AML-193 (cell line): ENCODE results near the gene ADK.
A peak's percentile ranks its signal among the peaks of the same experiment; 100 is the strongest.

Experiments used
- DNase-seq, 2 experiments: peaks; one replicate each; lab custom pipeline; 2025; lab: John Stamatoyannopoulos, UW

The ADK gene

GRCh38 chr10:74674927-74675326 is 523.9 kb downstream of the ADK start:
- no peak for DNase-seq

GRCh38 chr10:74675484-74675883 is 524.5 kb downstream of the ADK start:
- no peak for DNase-seq

- DNase-seq: no peak
Observed at GRCh38 chr10:74677951-74678350, 526.9 kb downstream of the ADK start.

GRCh38 chr10:74681917-74682627 is 531.1 kb downstream of the ADK start:
- DNase-seq: no peak

- no peak for DNase-seq
Observed at GRCh38 chr10:74683067-74683466, 532.0 kb downstream of the ADK start.

GRCh38 chr10:74683621-74684364 is 532.8 kb downstream of the ADK start:
- DNase-seq: no peak

- DNase-seq: no peak
Observed at GRCh38 chr10:74684462-74684861, 533.4 kb downstream of the ADK start.

- no peak for DNase-seq
Observed at GRCh38 chr10:74685564-74685963, 534.5 kb downstream of the ADK start.

- DNase-seq: no peak
Observed at GRCh38 chr10:74690393-74690792, 539.4 kb downstream of the ADK start.

GRCh38 chr10:74691164-74691563 is 540.1 kb downstream of the ADK start:
- DNase-seq: no peak

GRCh38 chr10:74704629-74705357 is 553.8 kb downstream of the ADK start:
- no peak for DNase-seq

- no peak for DNase-seq
Observed at GRCh38 chr10:74705358-74705980, 554.4 kb downstream of the ADK start.

GRCh38 chr10:74706966-74707365 is 555.9 kb downstream of the ADK start:
- no peak for DNase-seq

GRCh38 chr10:74708246-74708645 is 557.2 kb downstream of the ADK start:
- DNase-seq: no peak

GRCh38 chr10:74718208-74718607 is 567.2 kb downstream of the ADK start:
- DNase-seq: no peak

GRCh38 chr10:74728225-74728624 is 577.2 kb downstream of the ADK start:
- DNase-seq: no peak

GRCh38 chr10:74730246-74730645 is 579.2 kb downstream of the ADK start:
- no peak for DNase-seq

GRCh38 chr10:74733612-74734011 is 582.6 kb downstream of the ADK start:
- DNase-seq: no peak

- DNase-seq: no peak
Observed at GRCh38 chr10:74736029-74736428, 585.0 kb downstream of the ADK start.

GRCh38 chr10:74738052-74738451 is 587.0 kb downstream of the ADK start:
- DNase-seq: peak; percentile 84 to 87

- DNase-seq: peak; percentile 33 to 43
Observed at GRCh38 chr10:74738542-74738941, 587.5 kb downstream of the ADK start.

- DNase-seq: peak; percentile 98 to 99
Observed at GRCh38 chr10:74738985-74739567, 588.1 kb downstream of the ADK start.
